Keratinocyte (primary cell): Measurements from ENCODE around the gene HGF.

ENCODE experiments used
- CTCF ChIP-seq, 3 experiments: IDR thresholded peaks in 1 of 3; conservative IDR thresholded peaks in 1 of 3; optimal IDR thresholded peaks in 1 of 3; 2 replicates in 2 of 3; 3 replicates in 1 of 3; pipeline versions ENCODE3 to v1.5.1; 2011; ENCODE audit warnings: low read length in 3 of 3, mild to moderate bottlenecking in 3 of 3, moderate library complexity in 2 of 3, control low read depth in 1 of 3, inconsistent platforms in 1 of 3; ENCODE audit not compliant: insufficient read depth in 2 of 3; ENCODE audit errors: extremely low read depth in 1 of 3
- EZH2 ChIP-seq: IDR thresholded peaks from one replicate; pipeline ENCODE4 v1.6.1; 2012; ENCODE audit warnings: inconsistent platforms, mild to moderate bottlenecking, low read length, moderate library complexity

GRCh38 chr7:81659697-81660395 lies 110.0 kb downstream of the HGF start:
- TF ChIP-seq CTCF (optimal IDR thresholded peaks at IDR 0.05 in 1 of 3, IDR thresholded peaks at IDR 0.05 in 1 of 3, conservative IDR thresholded peaks at IDR 0.05 in 1 of 3; ENCODE audit: extremely low read depth in 1 of 3, insufficient read depth in 2 of 3, low read length in 3 of 3) = no peak
- no peak for TF ChIP-seq EZH2
